Middle frontal gyrus (tissue), 1 donor: ENCODE measurements around the gene PCGF3.
A peak's percentile ranks its signal among the peaks of the same experiment; 100 is the strongest.
"Not testable (repeated sequence)": the region's sequence is repeated elsewhere in the genome, so short reads cannot be mapped to it uniquely, and the experiment has no call there.

Source experiments
- DNase-seq: peaks from one replicate; pipeline ENCODE4 v3.0.0-alpha.2; 2015; ENCODE audit warnings: low spot score; ENCODE audit errors: extremely low spot score

Gene PCGF3

DNA sequence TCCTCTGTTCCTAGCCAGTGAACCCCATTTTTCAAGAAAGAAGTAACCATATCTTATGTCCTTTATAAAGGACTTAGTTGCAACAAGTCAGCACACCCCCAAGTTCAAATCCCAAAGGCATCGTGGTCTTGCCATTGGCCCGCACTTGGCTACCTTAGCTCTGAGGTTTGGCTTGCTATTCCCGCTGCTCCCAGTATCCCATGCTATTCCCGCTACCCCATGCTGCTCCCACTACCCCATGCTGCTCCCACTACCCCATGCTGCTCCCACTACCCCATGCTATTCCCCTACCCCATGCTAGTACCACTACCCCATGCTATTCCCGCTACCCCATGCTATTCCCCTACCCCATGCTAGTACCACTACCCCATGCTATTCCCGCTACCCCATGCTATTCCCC is 37.4 kb upstream of the PCGF3 start:
- not testable (repeated sequence) for DNase-seq

DNA sequence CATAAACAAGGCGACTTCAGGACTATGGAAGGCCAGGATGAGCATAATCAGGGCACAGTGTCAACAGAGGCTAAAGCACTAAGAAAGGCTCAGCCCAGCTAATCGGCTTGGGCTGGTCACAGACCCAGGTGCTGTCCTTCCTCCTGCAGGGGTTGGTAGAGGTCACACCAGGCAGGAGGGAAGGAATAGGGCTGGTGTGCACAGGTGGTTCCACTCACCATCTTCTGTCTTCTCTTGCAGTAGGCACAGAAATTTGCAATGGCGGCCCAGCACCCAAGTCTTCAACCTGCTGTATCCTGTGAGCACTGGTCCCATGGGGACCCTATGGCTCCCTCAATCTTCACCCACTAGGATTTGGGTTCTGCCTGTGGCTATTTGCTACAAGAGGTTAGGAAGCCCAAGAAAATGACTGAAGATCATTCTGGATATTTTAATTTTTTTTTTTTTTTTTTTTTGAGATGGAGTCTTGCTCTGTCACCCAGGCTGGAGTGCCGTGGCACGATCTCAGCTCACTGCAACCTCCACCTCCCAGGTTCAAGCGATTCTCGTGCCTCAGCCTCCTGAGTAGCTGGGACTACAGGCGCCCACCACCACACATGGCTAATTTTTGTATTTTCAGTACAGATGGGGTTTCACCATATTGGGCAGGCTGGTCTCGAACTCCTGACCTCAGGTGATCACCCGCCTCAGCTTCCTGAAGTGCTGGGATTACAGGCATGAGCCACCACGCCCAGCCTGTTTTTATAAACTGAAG is 35.6 kb upstream of the PCGF3 start:
- not testable (repeated sequence) for DNase-seq

DNA sequence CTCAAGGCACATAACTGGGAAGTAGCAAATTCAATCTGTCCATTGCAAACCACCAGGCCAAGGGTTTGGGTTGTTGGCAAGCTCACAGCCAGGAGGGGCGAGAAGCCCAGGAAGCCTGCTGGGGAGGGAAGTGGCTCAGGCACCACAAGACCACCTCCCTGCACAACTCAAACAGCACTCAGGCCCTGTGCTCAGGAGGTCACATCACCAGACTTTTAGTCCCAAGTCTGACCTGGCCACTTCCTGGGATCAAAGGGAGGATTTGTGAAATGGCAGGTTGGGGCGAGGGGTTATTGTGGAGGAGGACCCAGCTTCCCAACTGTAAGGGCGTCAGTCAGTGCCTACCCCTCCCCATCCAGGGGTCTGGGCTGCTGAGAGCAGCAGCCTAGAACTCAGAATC is 33.9 kb upstream of the PCGF3 start:
- DNase-seq, result no peak

DNA sequence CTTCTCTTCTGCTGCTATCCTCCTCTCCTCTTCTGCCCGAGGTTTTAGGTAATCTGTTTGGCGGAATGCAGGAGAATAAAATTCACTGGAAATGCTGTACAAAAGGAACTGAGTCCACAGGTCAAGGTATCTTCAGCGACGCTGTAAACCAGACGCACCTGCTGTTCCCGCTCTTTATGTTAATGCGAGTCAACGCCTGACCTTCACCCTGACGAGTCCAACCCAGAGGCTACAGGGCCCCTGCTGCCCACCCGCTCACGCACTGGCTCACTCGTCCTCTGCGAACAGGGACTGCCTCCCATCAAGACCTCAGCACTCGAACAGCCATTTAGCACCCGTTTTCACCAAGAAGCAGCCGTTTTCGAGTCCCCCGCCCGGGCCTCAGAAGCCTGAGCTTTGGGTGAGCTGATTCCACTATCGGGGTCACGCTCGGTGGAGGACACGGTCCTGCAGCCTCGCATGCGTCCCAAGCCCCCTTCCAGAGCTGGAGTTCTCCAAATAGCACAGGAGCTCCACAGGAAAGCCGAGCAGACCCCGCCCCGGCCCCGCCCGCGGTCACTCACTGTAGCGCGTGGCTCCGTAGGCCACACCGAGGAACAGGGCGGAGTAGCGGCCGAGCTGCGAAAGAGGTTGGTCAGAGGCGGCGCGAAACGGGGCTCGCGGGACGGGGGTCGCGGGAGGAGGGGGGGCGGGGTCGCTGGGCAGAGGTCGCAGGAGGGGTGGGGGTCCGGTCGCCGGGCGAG is 32.1 kb upstream of the PCGF3 start:
- no peak for DNase-seq

DNA sequence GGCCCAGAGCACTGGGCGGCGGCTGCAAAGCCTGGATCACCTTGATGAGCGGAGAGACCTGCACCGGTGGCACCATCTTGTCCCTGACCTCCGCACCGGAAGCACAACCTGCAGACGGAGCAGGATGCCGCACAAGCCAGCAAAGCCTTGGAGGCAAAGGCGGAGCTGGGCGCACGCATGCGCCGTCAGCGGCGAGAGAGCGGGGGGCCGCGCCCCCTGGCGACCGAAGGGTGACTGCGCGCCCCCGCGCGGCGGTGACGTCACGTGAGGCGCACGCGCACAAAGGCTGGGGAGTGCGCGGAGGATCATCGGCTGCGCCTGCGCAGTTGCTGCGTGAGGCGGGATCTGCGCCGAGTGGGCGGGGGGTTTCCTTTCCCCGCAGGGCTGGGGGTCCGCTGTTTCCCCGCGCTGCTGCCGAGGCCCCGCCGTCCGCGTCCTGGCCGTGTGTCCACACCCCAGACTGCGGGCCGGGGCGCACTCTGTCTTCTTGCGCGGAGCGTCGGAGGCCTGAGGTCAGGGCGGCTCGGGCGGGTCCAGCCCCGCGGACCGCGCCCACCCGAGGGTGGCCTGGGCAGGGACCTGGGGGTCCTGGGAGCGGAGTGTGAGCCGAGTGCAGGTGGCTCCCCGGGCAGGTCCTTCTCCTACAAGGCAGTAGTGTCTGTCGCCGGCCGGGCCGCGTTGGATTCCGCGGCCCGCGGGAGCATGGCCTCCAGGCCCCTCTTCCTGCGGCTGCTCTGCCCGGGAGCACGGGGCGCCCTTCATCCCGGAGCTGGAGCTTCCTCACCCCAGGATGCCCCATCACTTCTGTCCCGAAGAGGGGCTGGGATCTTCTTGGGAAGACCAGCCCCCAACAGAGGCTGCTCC is 31.2 kb upstream of the PCGF3 start, which contains the start of the genes ATP5ME and MYL5:
TSS of gene ATP5ME (minus strand) at position 105 of the 864 bp plus-strand sequence. CDS start at position 76, 29 bp downstream.
TSS of gene MYL5 (plus strand) at position 371 of the 864 bp plus-strand sequence. CDS start 3,485 bp downstream, outside the sequence.
- peak; percentile 94 for DNase-seq

DNA sequence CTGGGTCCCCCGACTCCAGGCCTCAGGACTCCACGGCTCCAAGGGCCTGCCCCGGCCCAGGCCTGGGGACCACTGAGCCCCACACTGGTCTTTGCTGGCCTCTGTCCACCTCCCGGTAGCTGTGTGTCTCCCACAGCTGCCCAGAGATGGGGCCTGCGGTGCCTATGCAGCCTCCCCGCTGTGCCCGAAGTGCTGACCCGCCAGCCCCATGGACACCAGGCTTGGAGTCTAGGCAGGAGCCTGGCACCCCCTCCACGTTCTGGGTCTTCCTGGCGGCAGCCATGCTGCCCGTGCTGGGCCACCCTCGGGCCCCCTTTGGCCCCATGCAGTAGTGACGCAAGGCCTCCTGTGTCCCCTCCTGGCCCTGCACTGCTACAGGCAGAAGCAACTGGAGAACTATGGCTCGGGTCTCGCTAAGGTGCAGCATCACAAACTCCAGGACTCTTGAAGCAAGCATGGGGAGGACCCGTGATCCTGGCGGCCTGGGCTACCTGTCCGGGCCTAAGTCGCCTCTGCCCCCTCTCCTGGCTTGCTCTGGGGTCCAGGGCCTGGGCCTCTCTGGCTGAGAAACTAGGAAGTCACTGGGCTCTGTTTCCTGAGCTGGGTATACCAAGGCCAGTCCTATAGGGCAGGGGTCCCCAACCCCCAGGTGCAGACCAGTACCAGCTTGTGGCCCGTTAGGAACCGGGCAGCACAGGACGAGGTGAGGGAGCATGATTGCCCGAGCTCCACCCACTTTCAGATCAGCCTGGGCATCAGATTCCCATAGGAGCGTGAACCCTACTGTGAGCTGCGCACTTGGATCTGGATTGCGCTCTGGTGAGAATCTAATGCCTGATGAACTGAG is 30.4 kb upstream of the PCGF3 start:
- DNase-seq, result no peak

DNA sequence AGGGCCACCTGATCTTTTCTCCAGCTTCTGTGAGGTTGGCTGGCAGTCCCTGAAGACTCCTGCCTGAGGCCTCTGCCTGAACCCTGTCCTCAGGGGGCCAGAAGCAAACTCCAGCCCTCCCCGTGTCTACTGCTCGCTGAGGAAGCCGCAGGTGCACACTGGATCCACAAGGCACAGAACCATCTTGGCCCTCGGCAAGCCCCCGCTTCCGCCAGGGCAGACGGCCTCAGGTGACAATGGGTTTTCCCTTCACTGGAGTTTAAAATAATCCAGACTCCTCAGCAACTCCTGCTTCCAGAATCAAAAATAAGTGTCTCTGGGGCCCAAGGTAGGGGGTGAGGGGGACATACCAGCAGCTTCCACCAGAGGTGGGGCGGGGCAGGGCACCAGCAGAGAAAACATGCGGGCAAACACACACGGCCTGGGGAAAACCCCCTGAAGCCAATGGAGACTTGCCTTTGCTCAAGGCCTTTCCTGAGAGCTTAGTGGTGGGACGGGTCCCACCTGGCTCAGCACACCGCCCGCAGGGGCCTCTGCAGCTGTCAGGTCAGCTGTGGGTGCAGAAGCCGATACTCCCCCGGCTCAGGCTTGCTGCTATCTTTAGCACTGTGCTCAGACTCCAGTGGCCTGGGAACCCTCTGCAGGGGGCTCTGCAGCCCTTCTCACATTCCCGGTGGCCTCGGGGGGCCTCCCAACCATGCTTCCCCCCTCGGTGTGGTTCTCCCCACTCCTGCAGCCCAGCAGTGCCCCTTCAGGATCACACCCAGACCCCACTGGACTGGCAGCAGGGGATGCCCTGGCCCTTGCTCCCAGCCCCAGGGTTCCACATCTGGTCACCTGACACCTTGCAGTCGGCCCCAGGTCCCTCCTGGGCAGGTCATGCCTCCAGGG is 29.4 kb upstream of the PCGF3 start:
- DNase-seq, result no peak

DNA sequence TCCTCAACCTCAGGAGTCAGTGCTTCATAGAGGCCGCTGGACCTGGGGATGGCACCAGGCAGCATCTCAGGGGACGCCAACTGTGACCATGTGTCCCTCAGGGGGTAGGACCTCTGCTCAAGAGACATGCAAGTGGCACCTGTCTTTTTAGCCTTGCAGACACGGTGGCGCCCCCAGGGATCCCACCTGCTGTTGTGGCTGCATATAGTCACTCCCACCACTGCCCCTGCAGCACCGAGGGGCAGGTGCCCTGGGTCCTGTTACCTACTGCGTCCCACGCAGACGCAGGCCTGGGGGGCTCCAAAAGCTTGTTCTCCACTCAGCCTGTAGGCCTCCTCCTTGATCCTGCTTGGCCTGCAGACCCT is 28.8 kb upstream of the PCGF3 start:
- no peak for DNase-seq

DNA sequence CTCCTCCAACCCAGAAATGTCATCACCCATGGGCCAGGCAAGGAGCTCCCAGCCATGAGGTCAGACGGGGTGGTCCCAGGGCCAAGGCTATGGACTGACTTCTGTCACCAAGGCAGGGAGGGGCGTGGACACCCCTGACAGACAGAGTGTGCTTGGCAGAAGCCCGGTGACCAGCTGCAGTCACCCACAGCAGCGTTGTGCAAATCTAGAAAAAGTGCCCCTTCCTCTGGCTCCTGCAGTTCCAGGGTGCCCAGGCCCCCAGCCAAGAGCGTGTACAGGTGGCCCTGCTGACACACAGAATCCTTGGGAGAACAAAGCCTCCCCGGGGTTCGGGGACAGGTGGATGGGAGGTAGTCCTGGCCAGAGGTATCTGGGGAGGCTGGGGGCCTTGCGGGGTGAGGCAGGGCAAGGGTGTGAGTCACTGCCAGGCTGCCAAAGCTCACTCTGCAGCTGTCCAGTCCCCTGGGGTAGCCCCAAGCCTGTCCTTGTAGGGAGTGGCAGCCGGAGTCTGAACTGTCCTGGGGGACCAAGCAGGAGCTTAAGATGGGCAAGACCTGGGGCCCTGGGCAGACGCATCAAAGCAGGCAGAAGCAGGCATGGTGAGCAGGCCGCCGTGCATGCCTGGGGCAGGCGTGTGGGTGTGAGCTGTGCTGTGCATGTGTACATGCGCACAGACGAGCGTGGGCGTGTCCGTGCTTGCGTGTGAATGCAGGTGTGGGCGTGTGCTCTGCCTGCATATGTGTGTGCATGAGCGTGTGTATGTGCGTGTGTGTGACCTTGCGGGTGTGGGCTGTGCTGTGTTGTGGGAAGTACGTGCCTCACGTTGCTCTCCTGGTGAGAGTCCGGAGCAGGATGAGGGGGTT is 28.0 kb upstream of the PCGF3 start:
- DNase-seq, result no peak

DNA sequence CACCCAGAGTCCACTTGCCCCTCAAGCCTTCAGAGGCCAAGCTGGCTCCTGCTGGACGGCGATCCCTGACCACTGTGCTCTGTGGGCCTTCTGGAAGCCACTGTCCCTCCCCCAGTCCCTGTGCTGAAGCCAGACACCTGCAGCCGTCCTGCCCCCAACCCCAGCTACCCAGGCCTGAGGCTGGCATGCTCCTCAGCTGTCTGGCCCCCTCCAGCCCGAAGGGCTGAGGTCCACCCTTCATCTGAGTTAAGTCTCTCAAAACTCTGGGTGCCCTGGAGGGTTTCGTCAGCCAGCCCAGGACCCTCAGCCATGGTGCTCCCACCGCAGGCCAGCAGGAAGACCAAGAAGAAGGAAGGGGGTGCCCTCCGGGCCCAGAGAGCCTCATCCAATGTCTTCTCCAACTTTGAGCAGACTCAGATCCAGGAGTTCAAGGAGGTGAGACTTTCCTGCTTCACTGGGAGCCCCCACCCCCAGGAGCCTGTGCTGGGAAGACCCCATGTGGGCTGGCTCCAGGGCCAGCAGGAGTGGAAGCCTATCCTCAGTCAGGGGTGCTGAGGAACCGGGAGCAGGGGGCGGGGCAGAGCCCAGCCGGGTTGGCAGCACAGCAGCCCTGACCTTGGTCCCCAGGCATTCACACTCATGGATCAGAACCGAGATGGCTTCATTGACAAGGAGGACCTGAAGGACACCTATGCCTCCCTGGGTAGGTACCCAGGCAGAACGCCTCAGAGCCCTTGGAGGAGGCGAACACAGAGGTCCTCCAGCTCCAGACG is 27.1 kb upstream of the PCGF3 start:
- DNase-seq, result no peak

DNA sequence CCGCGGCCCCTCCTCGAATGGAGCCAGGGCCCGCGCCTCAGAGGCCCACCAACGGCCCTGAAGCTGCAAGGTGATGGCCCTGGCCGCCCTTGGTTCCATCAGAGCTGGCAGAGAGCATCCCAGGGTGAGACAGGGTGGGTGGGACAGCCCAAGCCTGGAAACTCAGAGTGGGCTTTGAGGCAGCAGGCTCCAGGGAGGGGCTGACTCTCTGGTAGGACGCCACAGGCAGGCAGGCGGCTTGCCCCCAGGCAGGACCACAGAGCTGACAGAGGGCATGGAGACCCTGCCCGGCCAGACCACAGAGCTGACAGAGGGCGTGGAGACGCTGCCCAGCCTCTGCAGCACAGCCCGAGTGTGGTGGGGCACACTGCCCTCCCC is 26.5 kb upstream of the PCGF3 start:
- DNase-seq, result no peak

DNA sequence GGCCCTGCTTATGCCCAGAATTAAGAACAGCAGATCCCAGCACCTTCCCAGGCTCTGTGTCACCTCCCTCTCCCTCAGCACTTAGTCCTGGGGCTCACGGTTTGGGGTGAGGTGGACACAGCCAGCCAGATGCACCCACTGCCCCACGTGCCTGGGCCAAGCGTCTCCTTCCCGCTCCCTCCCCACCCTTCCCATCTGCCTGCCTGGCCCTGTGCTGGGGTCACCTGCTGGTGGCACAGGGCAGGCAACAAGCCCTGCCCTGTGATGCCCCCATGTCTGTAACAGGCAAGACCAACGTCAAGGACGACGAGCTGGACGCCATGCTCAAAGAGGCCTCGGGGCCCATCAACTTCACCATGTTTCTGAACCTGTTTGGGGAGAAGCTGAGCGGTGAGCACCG is 26.0 kb upstream of the PCGF3 start:
- DNase-seq, result no peak

DNA sequence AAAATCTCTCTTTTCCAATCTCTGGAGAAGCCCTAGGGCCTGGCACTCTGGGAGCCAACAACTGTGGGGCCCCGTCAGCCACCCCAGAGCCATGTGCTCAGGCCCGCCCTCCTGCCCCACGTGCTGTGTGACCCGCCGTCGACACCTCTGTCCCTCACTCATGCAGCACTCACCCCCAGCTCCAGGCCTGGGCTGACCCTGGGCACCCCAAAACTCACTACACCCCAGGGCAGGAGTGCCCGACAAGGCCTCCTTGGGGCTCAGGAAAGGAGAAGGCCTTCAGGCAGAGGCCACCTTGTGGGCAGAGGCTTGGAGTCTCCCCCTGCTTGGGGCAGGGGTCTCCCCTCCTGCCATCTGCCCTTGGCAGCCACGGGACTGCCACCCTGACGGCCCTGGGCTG is 25.5 kb upstream of the PCGF3 start:
- DNase-seq, result no peak

DNA sequence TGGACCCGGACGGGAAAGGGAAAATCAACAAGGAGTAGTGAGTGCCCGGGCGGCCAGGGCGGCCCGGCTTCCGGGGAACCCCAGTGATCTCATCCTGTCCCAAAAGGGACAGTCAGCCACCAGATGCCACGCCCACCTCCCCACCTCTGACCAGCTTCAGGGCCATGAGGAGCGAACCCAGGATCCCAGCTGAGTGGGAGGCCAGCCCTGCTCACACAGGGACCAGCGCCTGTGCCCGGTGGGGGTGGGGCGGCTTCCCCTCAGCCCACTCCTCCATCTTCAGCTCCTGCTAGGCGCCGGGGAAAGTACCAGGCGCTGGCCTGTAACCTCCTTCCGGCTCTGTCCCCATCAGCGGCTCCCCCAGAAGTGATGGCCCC is 25.1 kb upstream of the PCGF3 start:
- DNase-seq, result no peak

DNA sequence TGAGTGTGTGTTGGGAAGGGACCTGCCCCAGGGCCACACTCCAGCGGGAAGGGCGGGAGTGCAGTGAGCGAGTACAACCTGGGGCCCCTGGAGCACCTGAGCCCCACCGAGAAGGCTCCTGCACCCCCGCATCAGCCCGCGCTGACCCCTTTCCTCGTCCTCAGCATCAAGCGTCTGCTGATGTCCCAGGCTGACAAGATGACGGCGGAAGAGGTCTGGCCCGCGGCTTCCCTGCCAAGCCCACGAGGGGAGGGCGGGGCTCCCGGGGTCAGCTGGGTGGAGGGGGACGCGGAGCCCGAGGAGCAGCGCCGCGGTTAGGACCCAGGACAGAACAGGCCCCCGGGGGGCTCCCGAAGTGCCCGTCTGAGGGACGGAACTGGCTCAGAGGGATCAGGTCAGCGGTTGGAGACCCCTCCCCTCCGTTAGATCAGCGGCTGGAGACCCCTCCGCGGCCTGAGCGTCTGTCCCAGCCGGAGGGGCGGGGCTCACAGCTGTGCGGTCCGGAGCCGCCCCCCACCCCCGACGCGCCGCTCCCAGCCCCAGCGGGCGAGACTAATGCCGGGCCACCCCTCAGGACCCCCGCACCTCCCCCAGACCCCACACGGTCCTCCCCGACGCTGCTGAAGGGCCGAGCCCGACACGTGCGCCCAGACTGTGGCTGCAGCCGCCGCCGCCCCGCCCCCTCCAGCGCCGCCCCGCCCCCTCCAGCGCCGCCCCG is 24.5 kb upstream of the PCGF3 start:
- no peak for DNase-seq

DNA sequence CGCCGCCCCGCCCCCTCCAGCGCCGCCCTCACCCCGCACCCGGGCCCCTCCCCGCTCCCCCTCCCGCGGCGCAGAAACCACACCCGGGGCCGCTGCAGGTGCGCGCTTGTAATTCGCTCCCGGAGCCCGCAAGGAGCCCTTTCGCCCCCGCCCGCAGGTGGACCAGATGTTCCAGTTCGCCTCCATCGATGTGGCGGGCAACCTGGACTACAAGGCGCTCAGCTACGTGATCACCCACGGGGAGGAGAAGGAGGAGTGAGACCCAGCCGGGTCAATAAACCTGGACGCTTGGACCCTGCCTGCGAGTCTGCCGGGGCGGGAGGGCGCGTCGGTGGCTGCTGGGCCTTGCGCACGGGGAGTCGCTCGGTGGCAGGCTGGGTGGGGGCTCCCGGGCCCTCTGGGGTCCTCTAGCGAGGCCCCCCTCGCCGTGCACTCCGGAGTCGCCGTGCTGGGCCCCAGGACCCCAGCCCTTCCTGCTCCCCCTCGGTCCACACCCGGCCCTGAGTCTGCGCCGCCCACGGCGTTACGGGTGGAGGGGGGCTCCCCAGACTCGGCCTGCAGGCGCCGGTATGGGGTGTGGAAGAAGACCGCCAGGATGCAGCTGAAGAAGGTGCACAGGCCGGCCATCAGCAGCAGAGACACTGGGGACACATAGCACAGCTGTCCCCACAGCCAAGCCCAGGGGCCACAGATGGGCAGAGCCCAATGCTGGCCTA is 23.7 kb upstream of the PCGF3 start:
- no peak for DNase-seq
